Vagina (tissue), 2 donors: ENCODE measurements around the gene TNFSF9.

ENCODE experiments used
- POLR2A ChIP-seq, 2 donors: fragments of 450-650 bp; IDR thresholded peaks; one replicate each; pipeline ENCODE4 v1.6.1; 2017; ENCODE audit warnings: antibody characterized with exemption in 2 of 2, mild to moderate bottlenecking in 2 of 2, moderate library complexity in 2 of 2
- POLR2AphosphoS5 ChIP-seq, 2 donors: sonication (generic); formaldehyde crosslinking; IDR thresholded peaks; one replicate each; pipeline ENCODE4 v1.9.0; 2017; ENCODE audit warnings: antibody characterized with exemption in 2 of 2, mild to moderate bottlenecking in 2 of 2, low read depth in 1 of 2; ENCODE audit not compliant: insufficient read depth in 1 of 2
- TF ChIP-seq, protein P1 (sequence below), 3 experiments: fragments of 450-650 bp in 2 of 3; fragments of 200-600 bp in 1 of 3; sonication (generic) in 1 of 3; IDR thresholded peaks; one replicate each; pipeline ENCODE4 v1.5.1; 2017 to 2019; ENCODE audit warnings: antibody characterized with exemption in 3 of 3, mild to moderate bottlenecking in 2 of 3, moderate library complexity in 2 of 3

DNA sequence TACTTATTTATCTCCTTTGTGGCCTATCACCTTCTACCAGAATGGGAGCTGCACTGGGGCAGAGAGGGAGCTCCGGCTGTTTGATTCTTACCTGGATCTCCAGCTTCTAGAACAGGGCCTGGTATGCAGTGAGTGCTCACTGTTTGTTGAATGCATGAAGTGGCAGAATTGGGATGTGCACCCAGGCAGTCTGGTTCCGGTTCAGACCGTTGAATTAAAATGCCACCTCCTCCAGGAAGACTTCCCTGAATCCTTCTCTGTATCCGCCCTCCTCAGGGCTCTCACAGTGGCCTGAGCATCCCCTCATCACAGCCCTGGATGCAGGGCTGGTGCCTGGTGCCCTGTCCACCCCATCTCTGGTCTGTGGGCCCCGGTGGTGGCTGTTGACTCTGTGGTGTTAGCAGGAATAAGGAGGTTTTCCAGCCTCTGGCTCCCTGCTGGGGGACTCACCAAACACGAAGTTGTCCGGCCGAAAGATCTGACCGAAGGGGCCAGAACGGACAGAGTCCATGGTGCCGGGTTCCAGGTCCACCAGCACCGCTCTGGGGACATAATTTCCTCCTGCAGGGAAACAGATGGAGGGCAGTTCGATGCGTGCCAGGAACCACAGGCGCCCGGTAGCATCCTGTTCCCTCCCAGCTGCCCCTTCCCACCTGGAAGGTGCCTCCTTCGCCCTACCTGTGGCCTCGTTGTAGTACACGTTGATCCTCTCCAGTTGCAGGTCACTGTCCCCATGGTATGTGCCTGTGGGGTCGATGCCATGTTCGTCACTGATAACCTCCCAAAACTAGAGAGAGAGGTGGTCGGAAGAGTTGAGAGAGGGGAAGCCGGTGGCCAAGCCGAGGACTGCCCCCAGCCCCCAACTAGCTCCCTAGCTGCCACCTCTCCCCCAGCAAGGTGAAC, 29.7 kb upstream of the TNFSF9 start:
- TF ChIP-seq, protein P1, sequence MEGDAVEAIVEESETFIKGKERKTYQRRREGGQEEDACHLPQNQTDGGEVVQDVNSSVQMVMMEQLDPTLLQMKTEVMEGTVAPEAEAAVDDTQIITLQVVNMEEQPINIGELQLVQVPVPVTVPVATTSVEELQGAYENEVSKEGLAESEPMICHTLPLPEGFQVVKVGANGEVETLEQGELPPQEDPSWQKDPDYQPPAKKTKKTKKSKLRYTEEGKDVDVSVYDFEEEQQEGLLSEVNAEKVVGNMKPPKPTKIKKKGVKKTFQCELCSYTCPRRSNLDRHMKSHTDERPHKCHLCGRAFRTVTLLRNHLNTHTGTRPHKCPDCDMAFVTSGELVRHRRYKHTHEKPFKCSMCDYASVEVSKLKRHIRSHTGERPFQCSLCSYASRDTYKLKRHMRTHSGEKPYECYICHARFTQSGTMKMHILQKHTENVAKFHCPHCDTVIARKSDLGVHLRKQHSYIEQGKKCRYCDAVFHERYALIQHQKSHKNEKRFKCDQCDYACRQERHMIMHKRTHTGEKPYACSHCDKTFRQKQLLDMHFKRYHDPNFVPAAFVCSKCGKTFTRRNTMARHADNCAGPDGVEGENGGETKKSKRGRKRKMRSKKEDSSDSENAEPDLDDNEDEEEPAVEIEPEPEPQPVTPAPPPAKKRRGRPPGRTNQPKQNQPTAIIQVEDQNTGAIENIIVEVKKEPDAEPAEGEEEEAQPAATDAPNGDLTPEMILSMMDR (IDR thresholded peaks at IDR 0.05), result no peak
- TF ChIP-seq POLR2AphosphoS5 (IDR thresholded peaks at IDR 0.05; ENCODE audit: insufficient read depth in 1 of 2, low read depth in 1 of 2) (no peak), POLR2A (IDR thresholded peaks at IDR 0.05) (no peak)
